Tibial nerve (tissue), 3 donors: ENCODE data around the gene ALPL.

Source experiments
- CTCF ChIP-seq, 5 experiments: fragments of 200-600 bp in 3 of 5; fragments of 450-650 bp in 2 of 5; sonication (generic) in 3 of 5; IDR thresholded peaks; one replicate each; pipeline ENCODE4 v1.5.1; 2016 to 2019; ENCODE audit warnings: antibody characterized with exemption in 5 of 5, mild to moderate bottlenecking in 3 of 5, moderate library complexity in 2 of 5
- POLR2A ChIP-seq, 2 donors: fragments of 450-650 bp; IDR thresholded peaks; one replicate each; pipeline ENCODE4 v1.6.1; 2017; ENCODE audit warnings: antibody characterized with exemption in 2 of 2, mild to moderate bottlenecking in 2 of 2, moderate library complexity in 2 of 2

- no peak for TF ChIP-seq CTCF (IDR thresholded peaks at IDR 0.05)
- TF ChIP-seq POLR2A (IDR thresholded peaks at IDR 0.05): no peak
These were observed 59.7 kb downstream of the ALPL start for GRCh38 chr1:21568809-21569385.
